Bronchial epithelial cell (primary cell): ENCODE data around the gene SDK2. TPM values are rescaled to one million over a fixed set of nuclear protein-coding genes. Genes with fewer than 3 reads are reported as not detected.

Source experiments
- DNase-seq: peaks from one replicate; pipeline ENCODE4 v3.0.0-alpha.2; 2010; ENCODE audit warnings: low read depth
- FAIRE-seq: peaks from 2 replicates; lab custom pipeline; 2011; peaks lifted over from hg19 to GRCh38; lab: Jason Lieb, UNC
- H3K27me3 ChIP-seq: 2 replicates; pipeline ENCODE4 v1.5.1; 2011; ENCODE audit warnings: low read length; ENCODE audit not compliant: control insufficient read depth, insufficient read depth
- H3K36me3 ChIP-seq: 2 replicates; pipeline ENCODE4 v1.5.1; 2011; ENCODE audit warnings: low read length; ENCODE audit not compliant: control insufficient read depth, insufficient read depth
- H3K4me3 ChIP-seq: 2 replicates; pipeline ENCODE4 v1.5.1; 2011; ENCODE audit warnings: mild to moderate bottlenecking, low read depth, low read length, control low read depth
- total RNA-seq: library from RNA; depleted of rRNA; stranded (reverse); fragments of >200 nt; gene quantifications from 2 replicates; pipeline ENCODE4 v1.2.1, GENCODE V29; 2014
- TF ChIP-seq, protein P1 (sequence below): IDR thresholded peaks from 2 replicates; pipeline ENCODE4 v1.5.1; 2011; ENCODE audit warnings: mild to moderate bottlenecking, moderate library complexity, low read length, control low read depth, inconsistent platforms; ENCODE audit not compliant: insufficient read depth, severe bottlenecking

Gene SDK2
- total RNA-seq, 1 donor from 2014 or later, result 2.1 TPM

DNA sequence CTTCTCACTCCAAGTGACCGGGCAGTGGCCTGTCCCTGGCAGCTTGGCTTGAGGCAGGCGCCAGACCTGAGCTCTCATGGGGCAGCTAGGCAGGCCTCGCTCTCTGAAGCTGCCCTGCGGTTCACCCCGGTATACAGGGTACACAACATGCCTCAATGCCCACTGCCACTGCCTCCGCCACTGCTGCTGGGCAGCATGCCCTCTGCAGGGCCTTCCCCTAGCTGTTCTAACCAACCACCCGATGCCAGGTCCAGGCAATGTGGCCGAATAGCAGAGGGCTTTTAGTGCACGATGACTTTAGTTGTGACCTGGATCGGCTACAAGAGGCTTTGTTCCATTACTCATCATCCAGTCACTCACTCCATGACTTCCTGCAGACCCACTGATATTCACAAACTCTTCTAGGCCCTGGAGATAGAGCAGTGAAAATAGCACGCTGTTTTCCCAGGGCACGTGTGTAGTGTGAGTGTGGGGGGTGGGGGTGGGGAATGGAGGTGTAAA lies 352.2 kb downstream of the SDK2 start:
- TF ChIP-seq, protein P1, sequence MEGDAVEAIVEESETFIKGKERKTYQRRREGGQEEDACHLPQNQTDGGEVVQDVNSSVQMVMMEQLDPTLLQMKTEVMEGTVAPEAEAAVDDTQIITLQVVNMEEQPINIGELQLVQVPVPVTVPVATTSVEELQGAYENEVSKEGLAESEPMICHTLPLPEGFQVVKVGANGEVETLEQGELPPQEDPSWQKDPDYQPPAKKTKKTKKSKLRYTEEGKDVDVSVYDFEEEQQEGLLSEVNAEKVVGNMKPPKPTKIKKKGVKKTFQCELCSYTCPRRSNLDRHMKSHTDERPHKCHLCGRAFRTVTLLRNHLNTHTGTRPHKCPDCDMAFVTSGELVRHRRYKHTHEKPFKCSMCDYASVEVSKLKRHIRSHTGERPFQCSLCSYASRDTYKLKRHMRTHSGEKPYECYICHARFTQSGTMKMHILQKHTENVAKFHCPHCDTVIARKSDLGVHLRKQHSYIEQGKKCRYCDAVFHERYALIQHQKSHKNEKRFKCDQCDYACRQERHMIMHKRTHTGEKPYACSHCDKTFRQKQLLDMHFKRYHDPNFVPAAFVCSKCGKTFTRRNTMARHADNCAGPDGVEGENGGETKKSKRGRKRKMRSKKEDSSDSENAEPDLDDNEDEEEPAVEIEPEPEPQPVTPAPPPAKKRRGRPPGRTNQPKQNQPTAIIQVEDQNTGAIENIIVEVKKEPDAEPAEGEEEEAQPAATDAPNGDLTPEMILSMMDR, result no peak
- DNase-seq (peak; percentile 69), FAIRE-seq (no peak)
- Histone ChIP-seq H3K36me3 (peaks cover 4% of the 10 kb centered on the region), H3K27me3 (no peaks in the 10 kb centered on the region), H3K4me3 (no peak overlapping the region)

DNA sequence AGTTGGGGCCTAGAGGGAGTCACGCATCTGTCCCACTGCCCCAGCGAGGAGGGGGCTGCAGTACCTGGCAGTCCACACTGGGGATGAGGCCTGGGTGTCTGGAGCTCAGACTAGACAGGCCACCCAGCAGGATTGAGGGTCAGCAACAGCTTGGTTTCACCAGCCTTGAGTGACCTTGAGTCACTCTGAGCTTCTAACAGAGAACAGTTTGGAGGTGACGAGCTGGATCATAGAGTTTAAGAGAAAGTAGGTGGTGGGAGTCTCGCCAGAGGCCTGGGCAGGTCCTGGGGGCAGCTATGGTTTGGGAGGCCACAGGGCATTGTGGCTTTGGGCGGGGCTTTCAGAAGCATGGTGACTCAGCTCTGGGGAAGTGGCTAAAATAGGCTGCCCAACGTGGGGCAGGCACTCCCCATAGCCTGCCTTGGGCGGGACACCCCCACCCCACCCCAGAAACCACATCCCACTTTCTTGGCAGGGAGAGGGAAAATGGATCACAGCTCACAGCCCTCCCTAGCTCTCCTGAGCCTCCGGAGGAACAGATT lies 352.9 kb downstream of the SDK2 start:
- TF ChIP-seq, protein P1, result no peak
- DNase-seq, result peak; percentile 78
- H3K27me3 ChIP-seq, result no peaks in the 10 kb centered on the region
- FAIRE-seq, result no peak
- peaks cover 5% of the 10 kb centered on the region for H3K36me3 ChIP-seq
- no peak overlapping the region for H3K4me3 ChIP-seq

DNA sequence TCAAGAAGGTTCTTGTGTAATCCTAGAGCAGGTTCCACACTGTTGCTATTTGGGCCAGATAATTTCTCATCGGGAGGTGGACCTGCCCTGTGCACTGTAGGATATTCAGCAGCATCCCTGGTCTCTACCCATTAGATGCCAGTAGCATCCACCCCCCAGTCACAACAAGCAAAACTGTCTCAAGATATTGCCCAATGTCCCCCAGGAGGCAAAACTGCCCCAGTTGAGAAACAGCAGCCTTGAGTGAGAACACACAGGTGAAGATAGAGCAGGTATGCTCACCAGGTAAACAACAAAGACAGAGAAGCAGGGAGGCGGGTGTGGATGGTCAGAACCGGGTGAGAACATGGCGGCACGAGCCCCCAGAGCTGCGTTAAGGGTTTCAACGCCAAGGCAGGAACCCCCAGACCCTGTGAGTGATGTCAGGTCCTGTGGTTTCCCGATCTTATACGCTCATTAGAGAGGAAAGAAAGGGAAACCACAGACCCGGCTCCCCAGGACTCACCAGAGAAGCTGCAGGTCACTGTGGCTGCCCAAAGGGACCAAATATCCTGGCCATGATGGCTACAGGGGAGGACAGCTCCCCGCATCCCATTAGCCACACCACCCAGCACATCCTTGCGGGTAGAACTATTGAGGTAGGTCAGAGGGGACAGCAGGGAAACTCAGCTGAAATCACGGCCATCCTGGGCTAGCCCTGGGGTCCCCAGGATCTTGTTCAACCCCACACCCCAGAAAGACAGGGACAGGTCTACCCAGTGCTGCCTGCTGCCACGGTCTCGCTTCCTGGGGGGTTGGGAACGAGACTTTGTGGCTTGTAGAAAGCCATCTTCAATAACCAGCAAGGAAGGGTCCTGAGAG lies 353.6 kb downstream of the SDK2 start:
- peaks cover 11% of the 10 kb centered on the region for H3K36me3 ChIP-seq
- FAIRE-seq, result no peak
- H3K4me3 ChIP-seq, result no peak overlapping the region
- no peak for DNase-seq
- H3K27me3 ChIP-seq, result no peaks in the 10 kb centered on the region
- TF ChIP-seq, protein P1, result no peak

DNA sequence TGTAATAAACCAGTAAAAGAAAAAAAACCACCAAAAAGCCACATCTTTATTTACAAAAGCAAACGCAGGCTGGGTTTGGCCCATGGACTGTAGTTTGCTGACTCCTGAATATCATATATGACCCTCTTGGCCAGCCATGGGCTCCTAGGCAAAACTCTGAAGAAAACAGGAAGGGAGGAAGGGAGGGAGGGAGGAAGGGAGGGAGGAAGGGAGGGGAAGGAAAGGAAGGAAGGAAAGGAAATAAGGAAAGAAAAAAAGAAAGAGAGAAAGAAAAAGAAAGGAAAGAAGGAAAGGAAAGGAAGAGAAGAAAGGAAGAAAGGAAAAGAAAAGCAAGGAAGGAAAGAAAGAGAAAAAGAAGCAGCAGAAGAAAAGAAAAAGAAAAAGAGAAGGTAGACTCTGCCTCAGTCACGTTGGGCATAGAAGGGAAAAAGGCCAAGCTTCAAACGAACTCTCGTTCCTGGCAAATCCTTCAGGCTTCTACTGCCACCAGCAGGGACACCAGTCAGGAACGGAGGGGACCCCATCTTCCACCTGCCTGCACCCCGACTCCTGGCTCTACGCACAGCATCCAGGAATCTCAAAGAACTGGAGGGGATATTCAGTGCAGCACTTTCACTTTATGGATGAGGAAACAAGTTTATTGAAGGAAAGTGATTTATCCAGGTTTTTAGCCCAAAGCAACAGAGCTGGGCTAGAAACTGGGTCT lies 354.5 kb downstream of the SDK2 start:
- no peak for DNase-seq
- H3K27me3 ChIP-seq, result no peaks in the 10 kb centered on the region
- no peak overlapping the region for H3K4me3 ChIP-seq
- TF ChIP-seq, protein P1, result no peak
- peaks cover 16% of the 10 kb centered on the region for H3K36me3 ChIP-seq
- FAIRE-seq, result no peak

DNA sequence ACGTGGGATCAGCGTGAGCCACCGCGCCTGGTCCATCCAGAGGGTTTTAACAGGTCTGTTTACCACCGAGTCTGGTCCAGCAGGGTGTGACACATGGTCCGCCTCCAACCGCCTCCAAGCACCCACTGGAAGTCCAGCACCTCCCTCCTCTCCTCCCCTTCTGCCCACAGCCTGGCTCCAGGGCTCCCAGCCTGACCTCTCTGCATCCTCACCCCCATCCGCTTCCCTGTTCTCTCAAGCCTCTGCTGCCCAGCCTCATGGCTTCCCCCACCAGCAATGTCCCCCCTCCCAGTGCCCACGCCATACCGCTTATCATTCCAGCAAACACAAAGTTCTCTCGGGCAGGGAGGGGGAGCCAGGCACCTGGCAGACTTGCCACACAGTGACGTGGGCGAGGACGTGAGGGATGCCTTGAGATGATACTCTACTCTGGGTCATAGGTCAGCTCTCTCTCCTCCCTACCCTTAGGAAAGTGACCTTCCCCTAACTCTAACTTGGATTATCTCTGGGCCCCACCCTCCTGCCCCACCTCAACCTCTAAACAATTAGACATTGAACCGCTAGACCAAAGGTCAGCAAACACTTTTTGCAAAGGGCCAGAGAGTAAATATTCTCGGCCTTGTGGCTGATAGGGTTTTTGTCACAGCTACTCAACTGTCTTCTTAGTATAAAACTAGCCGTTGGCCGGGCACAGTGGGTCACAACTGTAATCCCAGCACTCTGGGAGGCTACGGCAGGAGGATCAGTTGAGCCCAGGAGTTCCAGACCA lies 355.5 kb downstream of the SDK2 start:
- FAIRE-seq (no peak), DNase-seq (no peak)
- H3K27me3 ChIP-seq, result no peaks in the 10 kb centered on the region
- no peak overlapping the region for H3K4me3 ChIP-seq
- TF ChIP-seq, protein P1, result no peak
- H3K36me3 ChIP-seq, result peaks cover 16% of the 10 kb centered on the region
